H9 (cell line): ENCODE data around the gene SPOCD1. TPM values are rescaled to one million over a fixed set of nuclear protein-coding genes. Genes with fewer than 3 reads are reported as not detected.
A peak's percentile ranks its signal among the peaks of the same experiment; 100 is the strongest.

Experiments
- DNase-seq: peaks from one replicate; pipeline ENCODE4 v3.0.0-alpha.2; 2017
- H2AFZ ChIP-seq: one replicate; pipeline ENCODE4 v1.6.1; 2013; ENCODE audit warnings: mild to moderate bottlenecking, low read length, control low read depth, moderate library complexity
- H2AK5ac ChIP-seq: 2 replicates; pipeline ENCODE4 v1.6.1; 2013; ENCODE audit warnings: low read length, control low read depth, mixed read lengths; ENCODE audit not compliant: insufficient read length
- H2BK120ac ChIP-seq: one replicate; pipeline ENCODE4 v1.6.1; 2013; ENCODE audit warnings: low read depth, mild to moderate bottlenecking, low read length, control low read depth, inconsistent platforms; ENCODE audit not compliant: poor library complexity, severe bottlenecking
- H2BK12ac ChIP-seq: 2 replicates; pipeline ENCODE4 v1.6.1; 2013; ENCODE audit warnings: low read length, control low read depth, mixed read lengths, low read depth; ENCODE audit not compliant: insufficient read length
- H2BK15ac ChIP-seq: 2 replicates; pipeline ENCODE4 v1.6.1; 2013; ENCODE audit warnings: low read depth, low read length, control low read depth
- H2BK20ac ChIP-seq: one replicate; pipeline ENCODE4 v1.6.1; 2013; ENCODE audit warnings: low read depth, mild to moderate bottlenecking, low read length, control low read depth, inconsistent platforms; ENCODE audit not compliant: poor library complexity, severe bottlenecking
- H2BK5ac ChIP-seq: 2 replicates; pipeline ENCODE4 v1.6.1; 2013; ENCODE audit warnings: low read length, control low read depth, mixed read lengths; ENCODE audit not compliant: insufficient read length
- H3K14ac ChIP-seq: 2 replicates; pipeline ENCODE4 v1.6.1; 2013; ENCODE audit warnings: low read length, control low read depth; ENCODE audit not compliant: insufficient read depth
- H3K18ac ChIP-seq: 2 replicates; pipeline ENCODE4 v1.6.1; 2013; ENCODE audit warnings: low read depth, mild to moderate bottlenecking, mixed read lengths, low read length, control low read depth; ENCODE audit not compliant: insufficient read length
- H3K23ac ChIP-seq: 2 replicates; pipeline ENCODE4 v1.6.1; 2013; ENCODE audit warnings: low read length, control low read depth, mixed read lengths, low read depth; ENCODE audit not compliant: insufficient read length
- H3K23me2 ChIP-seq: 2 replicates; pipeline ENCODE4 v1.6.1; 2013; ENCODE audit warnings: low read depth, mild to moderate bottlenecking, mixed read lengths, low read length, control low read depth; ENCODE audit not compliant: insufficient read length, poor library complexity, severe bottlenecking
- H3K27ac ChIP-seq: 2 replicates; pipeline ENCODE4 v1.5.1; 2013; ENCODE audit warnings: low read length, control low read depth, mixed read lengths, low read depth; ENCODE audit not compliant: insufficient read length
- H3K27me3 ChIP-seq: 2 replicates; pipeline ENCODE4 v1.6.1; 2013; ENCODE audit warnings: low read length, control low read depth, inconsistent platforms; ENCODE audit not compliant: insufficient read depth
- H3K4ac ChIP-seq: 2 replicates; pipeline ENCODE4 v1.6.1; 2013; ENCODE audit warnings: low read depth, mild to moderate bottlenecking, control low read depth, inconsistent platforms, low read length, moderate library complexity
- H3K4me1 ChIP-seq: 2 replicates; pipeline ENCODE4 v1.6.1; 2013; ENCODE audit warnings: low read length, control low read depth, inconsistent platforms; ENCODE audit not compliant: insufficient read depth
- H3K4me2 ChIP-seq: 2 replicates; pipeline ENCODE4 v1.6.1; 2013; ENCODE audit warnings: low read length, control low read depth, mixed read lengths; ENCODE audit not compliant: insufficient read length, insufficient read depth
- H3K56ac ChIP-seq: 2 replicates; pipeline ENCODE4 v1.6.1; 2013; ENCODE audit warnings: low read depth, mild to moderate bottlenecking, mixed read lengths, low read length, control low read depth; ENCODE audit not compliant: insufficient read length
- H3K79me1 ChIP-seq: 2 replicates; pipeline ENCODE4 v1.6.1; 2013; ENCODE audit warnings: low read depth, mild to moderate bottlenecking, moderate library complexity, low read length, control low read depth, inconsistent platforms; ENCODE audit not compliant: insufficient read depth, poor library complexity, severe bottlenecking
- H3K79me2 ChIP-seq: 2 replicates; pipeline ENCODE4 v1.6.1; 2013; ENCODE audit warnings: low read length, control low read depth, inconsistent platforms; ENCODE audit not compliant: insufficient read depth
- H3K9ac ChIP-seq: 2 replicates; pipeline ENCODE4 v1.6.1; 2013; ENCODE audit warnings: low read length, control low read depth, mixed read lengths; ENCODE audit not compliant: insufficient read length; ENCODE audit errors: extremely low read depth
- H3K9me3 ChIP-seq: one replicate; pipeline ENCODE4 v1.6.1; 2013; ENCODE audit warnings: low read depth, low read length, inconsistent platforms; ENCODE audit not compliant: control insufficient read depth
- H3T11ph ChIP-seq: one replicate; pipeline ENCODE4 v1.6.1; 2013; ENCODE audit warnings: mild to moderate bottlenecking, low read length, control low read depth, inconsistent platforms
- H4K20me1 ChIP-seq: one replicate; pipeline ENCODE4 v1.6.1; 2013; ENCODE audit not compliant: control insufficient read depth, insufficient read length, insufficient read depth
- H4K5ac ChIP-seq: 2 replicates; pipeline ENCODE4 v1.6.1; 2013; ENCODE audit warnings: low read depth, mild to moderate bottlenecking, mixed read lengths, low read length, control low read depth; ENCODE audit not compliant: insufficient read length
- H4K8ac ChIP-seq: replicated peaks from 2 replicates; pipeline ENCODE4 v1.6.1; 2013; ENCODE audit warnings: low read length, control low read depth, mixed read lengths, low read depth; ENCODE audit not compliant: insufficient read length
- H4K91ac ChIP-seq: 2 replicates; pipeline ENCODE4 v1.6.1; 2013; ENCODE audit warnings: low read depth, mild to moderate bottlenecking, moderate library complexity, mixed read lengths, low read length, control low read depth; ENCODE audit not compliant: insufficient read length
- H3K27ac Mint-ChIP-seq, 3 experiments: 2 replicates in 2 of 3; 3 replicates in 1 of 3; pipeline ENCODE4 v1.8.0; 2020 to 2021; ENCODE audit warnings: mixed read lengths in 3 of 3, mild to moderate bottlenecking in 1 of 3, moderate library complexity in 1 of 3
- H3K27me3 Mint-ChIP-seq: 2 replicates; pipeline ENCODE4 v1.8.0; 2021; ENCODE audit warnings: low read depth, mild to moderate bottlenecking, moderate library complexity, mixed read lengths
- H3K36me3 Mint-ChIP-seq, 3 experiments: 2 replicates in 2 of 3; 3 replicates in 1 of 3; pipeline ENCODE4 v1.8.0; 2020 to 2021; ENCODE audit warnings: low read depth in 3 of 3, mixed read lengths in 3 of 3; ENCODE audit not compliant: insufficient read depth in 1 of 3
- H3K4me1 Mint-ChIP-seq, 2 experiments: 2 replicates each; pipeline ENCODE4 v1.8.0; 2020; ENCODE audit warnings: mixed read lengths in 2 of 2
- H3K4me3 Mint-ChIP-seq, 2 experiments: 2 replicates in 1 of 2; 3 replicates in 1 of 2; pipeline ENCODE4 v1.8.0; 2020 to 2021; ENCODE audit warnings: mild to moderate bottlenecking in 2 of 2, mixed read lengths in 2 of 2, moderate library complexity in 1 of 2
- H3K9me3 Mint-ChIP-seq, 2 experiments: 2 replicates in 1 of 2; 3 replicates in 1 of 2; pipeline ENCODE4 v1.8.0; 2020; ENCODE audit warnings: mild to moderate bottlenecking in 2 of 2, mixed read lengths in 2 of 2, moderate library complexity in 1 of 2
- WGBS: extraction: QIAGEN DNeasy Blood & Tissue Kit; methylation state at CpG from one replicate; pipeline ENCODE4 v1.1.7; 2013; ENCODE audit warnings: missing lambda C conversion rate, low lambda C conversion rate, mixed read lengths; ENCODE audit not compliant: insufficient read length; ENCODE audit errors: extremely low coverage; 5-methylcytosine and 5-hydroxymethylcytosine counted together
- total RNA-seq: library from RNA; stranded (reverse); gene quantifications from 2 replicates; pipeline ENCODE4 v1.2.1, GENCODE V29; 2021
- TF ChIP-seq, protein P1 (sequence below): fragments of 200-600 bp; sonication (generic); conservative IDR thresholded peaks from 3 replicates; pipeline ENCODE4 v1.8.0; 2021; ENCODE audit warnings: antibody characterized with exemption, mild to moderate bottlenecking

Gene SPOCD1
- total RNA-seq, 1 experiment from 2014 or later = 1.5 TPM

DNA sequence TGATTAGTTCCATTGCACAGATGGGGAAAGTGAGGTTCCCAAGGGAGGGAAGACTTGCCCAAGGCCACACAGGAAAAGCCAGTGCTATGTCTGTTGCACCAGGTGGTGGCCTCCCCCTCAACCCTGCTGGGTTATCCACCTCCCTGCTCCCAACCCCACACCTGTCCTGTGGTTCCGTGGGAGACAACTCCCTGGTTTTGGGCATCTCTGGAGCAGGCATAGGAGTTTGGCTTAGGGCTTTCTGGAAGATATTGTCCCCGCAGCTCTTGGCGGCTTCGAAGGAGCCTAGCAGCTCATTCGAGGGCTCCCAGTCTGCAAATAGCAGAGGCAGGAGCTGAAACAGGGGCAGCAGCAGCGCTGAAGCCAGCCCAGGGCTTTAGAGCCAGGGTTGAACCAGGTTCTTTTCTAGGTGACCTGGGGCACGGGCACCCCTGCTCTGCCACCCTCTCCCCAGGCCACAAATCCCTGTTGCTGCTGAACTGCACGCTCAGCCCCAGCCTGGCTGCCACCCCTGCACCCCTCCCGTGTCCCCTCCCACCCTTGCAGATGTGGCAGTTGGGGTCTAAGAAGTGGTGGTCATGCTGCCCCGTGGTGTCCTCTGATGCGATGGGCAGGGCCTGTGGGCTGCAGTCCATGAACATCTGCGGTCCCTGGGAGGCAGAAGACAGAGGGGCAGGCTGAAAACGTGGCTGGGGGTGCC is 22.1 kb downstream of the SPOCD1 start:
- Histone ChIP-seq H2AFZ (no peak overlapping the region), H2BK120ac (no peak overlapping the region), H4K8ac (no peak overlapping the region), H3K9ac (no peak overlapping the region), H3K4me1 (no peaks in the 10 kb centered on the region), H3K9me3 (no peaks in the 10 kb centered on the region), H3K23ac (no peak overlapping the region), H2BK12ac (no peak overlapping the region), H3K56ac (no peak overlapping the region), H4K5ac (no peak overlapping the region), H4K91ac (no peak overlapping the region), H3K4me2 (no peak overlapping the region), H3K23me2 (no peaks in the 10 kb centered on the region), H3K14ac (no peak overlapping the region), H2BK5ac (no peak overlapping the region), H4K20me1 (no peaks in the 10 kb centered on the region), H3K18ac (no peak overlapping the region), H3K79me2 (no peaks in the 10 kb centered on the region), H3K27me3 (no peaks in the 10 kb centered on the region), H3T11ph (no peak overlapping the region), H3K79me1 (no peaks in the 10 kb centered on the region), H2BK20ac (no peak overlapping the region), H3K4ac (no peak overlapping the region), H3K27ac (no peak overlapping the region), H2BK15ac (no peak overlapping the region), H2AK5ac (no peak overlapping the region)
- Mint-ChIP-seq H3K4me1 (peaks cover 7 to 22% of the 10 kb centered on the region in 2 experiments), H3K27me3 (no peaks in the 10 kb centered on the region; the same call in none of the 2 replicates), H3K36me3 (no peaks in the 10 kb centered on the region), H3K9me3 (no peaks in the 10 kb centered on the region; a peak in 1 of 5 replicates), H3K4me3 (no peak overlapping the region), H3K27ac (no peak overlapping the region)
- WGBS = no CpG with 5 or more reads among the region's 13 CpGs
- DNase-seq = peak; percentile 22
- TF ChIP-seq, protein P1, sequence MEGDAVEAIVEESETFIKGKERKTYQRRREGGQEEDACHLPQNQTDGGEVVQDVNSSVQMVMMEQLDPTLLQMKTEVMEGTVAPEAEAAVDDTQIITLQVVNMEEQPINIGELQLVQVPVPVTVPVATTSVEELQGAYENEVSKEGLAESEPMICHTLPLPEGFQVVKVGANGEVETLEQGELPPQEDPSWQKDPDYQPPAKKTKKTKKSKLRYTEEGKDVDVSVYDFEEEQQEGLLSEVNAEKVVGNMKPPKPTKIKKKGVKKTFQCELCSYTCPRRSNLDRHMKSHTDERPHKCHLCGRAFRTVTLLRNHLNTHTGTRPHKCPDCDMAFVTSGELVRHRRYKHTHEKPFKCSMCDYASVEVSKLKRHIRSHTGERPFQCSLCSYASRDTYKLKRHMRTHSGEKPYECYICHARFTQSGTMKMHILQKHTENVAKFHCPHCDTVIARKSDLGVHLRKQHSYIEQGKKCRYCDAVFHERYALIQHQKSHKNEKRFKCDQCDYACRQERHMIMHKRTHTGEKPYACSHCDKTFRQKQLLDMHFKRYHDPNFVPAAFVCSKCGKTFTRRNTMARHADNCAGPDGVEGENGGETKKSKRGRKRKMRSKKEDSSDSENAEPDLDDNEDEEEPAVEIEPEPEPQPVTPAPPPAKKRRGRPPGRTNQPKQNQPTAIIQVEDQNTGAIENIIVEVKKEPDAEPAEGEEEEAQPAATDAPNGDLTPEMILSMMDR = no peak
